Measurements from ENCODE around the gene KCNK7. TPM values are rescaled to one million over a fixed set of nuclear protein-coding genes. Genes with fewer than 3 reads are reported as not detected.
A peak's percentile ranks its signal among the peaks of the same experiment; 100 is the strongest.
"Not testable (repeated sequence)": the region's sequence is repeated elsewhere in the genome, so short reads cannot be mapped to it uniquely, and the experiment has no call there.

Gene KCNK7
- total RNA-seq, 2 experiments from 2014 or later = 0.29 to 0.31 TPM

GRCh38 chr11:65569164-65569972 lies 26.2 kb downstream of the KCNK7 start:
- H3K36me3 Mint-ChIP-seq = peaks cover 22% of the 10 kb centered on the region
- no peak for DNase-seq
- ChIA-PET CTCF (interaction anchor here (0.6 to 8.9 kb wide), 10 partner anchors 14 to 203 kb away, joined by 3 to 176 read pairs (median 4); partner anchors contain the start of genes KCNK7, MAP3K11 and PCNX3), POLR2A (interaction anchor here (1.0 to 3.8 kb wide), 10 partner anchors 10 to 290 kb away, joined by 3 to 28 read pairs (median 4); partner anchors contain the start of genes CFL1, LTBP3, MALAT1 and NEAT1)
- intact Hi-C loops (cut with micrococcal nuclease) = no loop called here
- H3K4me3 Mint-ChIP-seq = peak overlapping the region; percentile 100
- no peaks in the 10 kb centered on the region for H3K27me3 Mint-ChIP-seq
- peak overlapping the region; percentile 95 for H3K27ac Mint-ChIP-seq
- H3K9me3 Mint-ChIP-seq = no peaks in the 10 kb centered on the region
- peaks cover 62% of the 10 kb centered on the region for H3K4me1 Mint-ChIP-seq (ENCODE audit: low read depth)

- Mint-ChIP-seq H3K9me3 (no peaks in the 10 kb centered on the region), H3K27me3 (no peaks in the 10 kb centered on the region), H3K36me3 (peaks cover 11% of the 10 kb centered on the region), H3K27ac (peak overlapping the region; percentile 98), H3K4me3 (peak overlapping the region; percentile 56), H3K4me1 (ENCODE audit: low read depth) (peaks cover 47% of the 10 kb centered on the region)
- ChIA-PET CTCF (interaction anchor here (0.5 to 7.7 kb wide), 10 partner anchors 11 to 377 kb away, joined by 3 to 50 read pairs (median 5); partner anchors contain the start of gene SCYL1), POLR2A (interaction anchor here (0.6 to 2.5 kb wide), 8 partner anchors 9 to 232 kb away, joined by 3 to 13 read pairs (median 4); partner anchors contain the start of genes DPF2 and PCNX3)
- DNase-seq = peak; percentile 66
- intact Hi-C loops (cut with micrococcal nuclease) = loop anchor here (1.0 kb wide), 1 partner anchor 8 kb away; the partner anchor contains the start of gene LTBP3
These were observed 29.8 kb downstream of the KCNK7 start for GRCh38 chr11:65565624-65566453.

- intact Hi-C loops (cut with micrococcal nuclease); H3K36me3 Mint-ChIP-seq; H3K27me3 Mint-ChIP-seq; H3K9me3 Mint-ChIP-seq: not testable (repeated sequence)
- Mint-ChIP-seq H3K4me1 (ENCODE audit: low read depth) (peaks cover 51% of the 10 kb centered on the region), H3K4me3 (peak overlapping the region; percentile 56), H3K27ac (peak overlapping the region; percentile 98)
- CTCF ChIA-PET = interaction anchor here (0.5 to 7.7 kb wide), 8 partner anchors 13 to 276 kb away, joined by 3 to 50 read pairs (median 5); partner anchors contain the start of gene SCYL1
- DNase-seq = peak; percentile 43
- POLR2A ChIA-PET = interaction anchor here (0.7 to 2.5 kb wide), 5 partner anchors 8 to 50 kb away, joined by 3 to 13 read pairs (median 7); partner anchors contain the start of gene PCNX3
These were observed 30.6 kb downstream of the KCNK7 start for GRCh38 chr11:65564879-65565559.

GRCh38 chr11:65563601-65564000 lies 32.0 kb downstream of the KCNK7 start:
- Mint-ChIP-seq H3K4me1 (ENCODE audit: low read depth) (peaks cover 55% of the 10 kb centered on the region), H3K9me3 (no peaks in the 10 kb centered on the region), H3K27me3 (no peaks in the 10 kb centered on the region), H3K4me3 (no peak overlapping the region), H3K27ac (peak overlapping the region; percentile 65), H3K36me3 (peaks cover 4% of the 10 kb centered on the region)
- CTCF ChIA-PET = interaction anchor here (7.7 kb wide), 1 partner anchor 22 kb away, joined by 50 read pairs; no protein-coding TSS in a partner anchor
- POLR2A ChIA-PET = no interaction called here
- DNase-seq = no peak
- intact Hi-C loops (cut with micrococcal nuclease) = no loop called here

- Mint-ChIP-seq H3K9me3 (no peaks in the 10 kb centered on the region), H3K4me3 (no peak overlapping the region), H3K27ac (peak overlapping the region; percentile 33), H3K4me1 (ENCODE audit: low read depth) (peaks cover 50% of the 10 kb centered on the region), H3K36me3 (no peaks in the 10 kb centered on the region), H3K27me3 (no peaks in the 10 kb centered on the region)
- intact Hi-C loops (cut with micrococcal nuclease) = no loop called here
- POLR2A ChIA-PET = no interaction called here
- DNase-seq = peak; percentile 43
- CTCF ChIA-PET = interaction anchor here (0.9 to 7.7 kb wide), 2 partner anchors 13 to 21 kb away, joined by 3 to 50 read pairs; partner anchors contain the start of gene EHBP1L1
These were observed 32.8 kb downstream of the KCNK7 start for GRCh38 chr11:65562788-65563187.

GRCh38 chr11:65562020-65562419 lies 33.6 kb downstream of the KCNK7 start:
- Mint-ChIP-seq H3K4me3 (no peak overlapping the region), H3K27me3 (no peaks in the 10 kb centered on the region), H3K36me3 (no peaks in the 10 kb centered on the region), H3K4me1 (ENCODE audit: low read depth) (peaks cover 53% of the 10 kb centered on the region), H3K27ac (no peak overlapping the region), H3K9me3 (no peaks in the 10 kb centered on the region)
- intact Hi-C loops (cut with micrococcal nuclease) = no loop called here
- ChIA-PET CTCF (interaction anchor here (0.6 to 7.7 kb wide), 5 partner anchors 10 to 64 kb away, joined by 3 to 50 read pairs (median 3); partner anchors contain the start of gene EHBP1L1), POLR2A (interaction anchor here (2.0 kb wide), 1 partner anchor 15 kb away, joined by 5 read pairs; no protein-coding TSS in a partner anchor)
- DNase-seq = no peak

GRCh38 chr11:65560555-65561418 lies 34.8 kb downstream of the KCNK7 start:
- no peaks in the 10 kb centered on the region for H3K27me3 Mint-ChIP-seq
- intact Hi-C loops (cut with micrococcal nuclease) = no loop called here
- H3K4me1 Mint-ChIP-seq (ENCODE audit: low read depth) = peaks cover 53% of the 10 kb centered on the region
- H3K9me3 Mint-ChIP-seq = no peaks in the 10 kb centered on the region
- H3K4me3 Mint-ChIP-seq = peak overlapping the region; percentile 10
- peak overlapping the region; percentile 50 for H3K27ac Mint-ChIP-seq
- H3K36me3 Mint-ChIP-seq = no peaks in the 10 kb centered on the region
- ChIA-PET CTCF (interaction anchor here (0.7 to 7.7 kb wide), 7 partner anchors 9 to 65 kb away, joined by 3 to 50 read pairs (median 5); partner anchors contain the start of gene FAM89B), POLR2A (interaction anchor here (2.0 to 3.5 kb wide), 2 partner anchors 9 to 14 kb away, joined by 5 to 28 read pairs; partner anchors contain the start of gene ZNRD2)
- DNase-seq = no peak

- Mint-ChIP-seq H3K9me3 (no peaks in the 10 kb centered on the region), H3K27ac (peak overlapping the region; percentile 50), H3K4me1 (ENCODE audit: low read depth) (peaks cover 53% of the 10 kb centered on the region), H3K4me3 (peak overlapping the region; percentile 10), H3K27me3 (no peaks in the 10 kb centered on the region), H3K36me3 (no peaks in the 10 kb centered on the region)
- ChIA-PET CTCF (interaction anchor here (1.2 to 2.5 kb wide), 4 partner anchors 12 to 34 kb away, joined by 3 to 21 read pairs (median 6); partner anchors contain the start of gene FAM89B), POLR2A (interaction anchor here (1.3 to 3.5 kb wide), 4 partner anchors 10 to 61 kb away, joined by 3 to 28 read pairs (median 6); partner anchors contain the start of genes EHBP1L1, MALAT1 and ZNRD2)
- intact Hi-C loops (cut with micrococcal nuclease) = no loop called here
- no peak for DNase-seq
These were observed 35.6 kb downstream of the KCNK7 start for GRCh38 chr11:65559951-65560537.

- intact Hi-C loops (cut with micrococcal nuclease) = no loop called here
- no peaks in the 10 kb centered on the region for H3K9me3 Mint-ChIP-seq
- POLR2A ChIA-PET = interaction anchor here (1.3 to 3.5 kb wide), 3 partner anchors 11 to 61 kb away, joined by 3 to 28 read pairs (median 6); partner anchors contain the start of genes EHBP1L1, MALAT1 and ZNRD2
- peaks cover 55% of the 10 kb centered on the region for H3K4me1 Mint-ChIP-seq (ENCODE audit: low read depth)
- H3K27ac Mint-ChIP-seq = peak overlapping the region; percentile 81
- DNase-seq = peak; percentile 56
- no peaks in the 10 kb centered on the region for H3K36me3 Mint-ChIP-seq
- no peaks in the 10 kb centered on the region for H3K27me3 Mint-ChIP-seq
- peak overlapping the region; percentile 16 for H3K4me3 Mint-ChIP-seq
- CTCF ChIA-PET = interaction anchor here (1.2 to 2.5 kb wide), 4 partner anchors 12 to 34 kb away, joined by 3 to 21 read pairs (median 6); partner anchors contain the start of gene FAM89B
These were observed 36.1 kb downstream of the KCNK7 start for GRCh38 chr11:65559535-65559934.

All from activated CD4-positive, alpha-beta memory T cell treated with anti-CD3 and anti-CD28 coated beads for 36 hours (primary cell).